Loucy (cell line): ENCODE measurements around the gene IQSEC1.

Experiments
- CTCF ChIP-seq: fragments of 200-600 bp; sonication (generic); conservative IDR thresholded peaks from 2 replicates; pipeline ENCODE4 v1.5.1; 2014; ENCODE audit warnings: mild to moderate bottlenecking, antibody characterized with exemption, low read length
- EZH2phosphoT487 ChIP-seq: fragments of 200-600 bp; IDR thresholded peaks from 2 replicates; pipeline ENCODE4 v1.6.1; 2018; ENCODE audit warnings: antibody characterized with exemption, mild to moderate bottlenecking, moderate library complexity, borderline replicate concordance

GRCh38 chr3:12856626-12857025 lies 216.6 kb downstream of the IQSEC1 start:
- TF ChIP-seq EZH2phosphoT487 (no peak), CTCF (no peak)
